22Rv1 (cell line): ENCODE data around the gene CSF2RB.
"Not testable (repeated sequence)": the region's sequence is repeated elsewhere in the genome, so short reads cannot be mapped to it uniquely, and the experiment has no call there.

Source experiments
- H3K27ac ChIP-seq: fragments of 450-650 bp; 2 replicates; pipeline ENCODE4 v1.5.1; 2017
- ZFX ChIP-seq: fragments of 450-650 bp; IDR thresholded peaks from 2 replicates; pipeline ENCODE4 v1.6.1; 2017; ENCODE audit warnings: antibody characterized with exemption, borderline replicate concordance
- TF ChIP-seq, protein P1 (sequence below): fragments of 450-650 bp; IDR thresholded peaks from 2 replicates; pipeline ENCODE4 v1.5.1; 2017; ENCODE audit warnings: mild to moderate bottlenecking

Gene CSF2RB

DNA sequence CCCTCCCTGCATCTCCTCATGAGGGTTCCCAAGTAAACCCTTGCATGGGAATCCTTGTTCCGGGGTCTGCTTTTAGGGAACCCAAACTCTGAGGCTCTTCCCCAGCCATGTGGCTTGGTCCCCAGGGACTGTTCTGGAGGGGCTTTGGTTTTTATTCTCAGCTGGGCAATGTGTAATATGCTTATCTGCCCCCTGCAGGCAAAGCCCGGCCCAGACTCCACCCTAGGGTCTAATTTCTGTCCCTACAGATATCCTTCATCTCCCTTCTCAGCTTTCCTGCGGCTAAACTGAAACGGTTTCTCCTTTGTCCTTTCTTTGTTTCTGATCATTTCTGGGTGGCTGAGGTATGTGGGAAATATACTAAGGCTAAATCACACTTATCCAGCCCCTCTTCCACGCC, 68.7 kb downstream of the CSF2RB start:
- H3K27ac ChIP-seq: no peak overlapping the region
- no peak for TF ChIP-seq ZFX
- TF ChIP-seq, protein P1, sequence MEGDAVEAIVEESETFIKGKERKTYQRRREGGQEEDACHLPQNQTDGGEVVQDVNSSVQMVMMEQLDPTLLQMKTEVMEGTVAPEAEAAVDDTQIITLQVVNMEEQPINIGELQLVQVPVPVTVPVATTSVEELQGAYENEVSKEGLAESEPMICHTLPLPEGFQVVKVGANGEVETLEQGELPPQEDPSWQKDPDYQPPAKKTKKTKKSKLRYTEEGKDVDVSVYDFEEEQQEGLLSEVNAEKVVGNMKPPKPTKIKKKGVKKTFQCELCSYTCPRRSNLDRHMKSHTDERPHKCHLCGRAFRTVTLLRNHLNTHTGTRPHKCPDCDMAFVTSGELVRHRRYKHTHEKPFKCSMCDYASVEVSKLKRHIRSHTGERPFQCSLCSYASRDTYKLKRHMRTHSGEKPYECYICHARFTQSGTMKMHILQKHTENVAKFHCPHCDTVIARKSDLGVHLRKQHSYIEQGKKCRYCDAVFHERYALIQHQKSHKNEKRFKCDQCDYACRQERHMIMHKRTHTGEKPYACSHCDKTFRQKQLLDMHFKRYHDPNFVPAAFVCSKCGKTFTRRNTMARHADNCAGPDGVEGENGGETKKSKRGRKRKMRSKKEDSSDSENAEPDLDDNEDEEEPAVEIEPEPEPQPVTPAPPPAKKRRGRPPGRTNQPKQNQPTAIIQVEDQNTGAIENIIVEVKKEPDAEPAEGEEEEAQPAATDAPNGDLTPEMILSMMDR: no peak

DNA sequence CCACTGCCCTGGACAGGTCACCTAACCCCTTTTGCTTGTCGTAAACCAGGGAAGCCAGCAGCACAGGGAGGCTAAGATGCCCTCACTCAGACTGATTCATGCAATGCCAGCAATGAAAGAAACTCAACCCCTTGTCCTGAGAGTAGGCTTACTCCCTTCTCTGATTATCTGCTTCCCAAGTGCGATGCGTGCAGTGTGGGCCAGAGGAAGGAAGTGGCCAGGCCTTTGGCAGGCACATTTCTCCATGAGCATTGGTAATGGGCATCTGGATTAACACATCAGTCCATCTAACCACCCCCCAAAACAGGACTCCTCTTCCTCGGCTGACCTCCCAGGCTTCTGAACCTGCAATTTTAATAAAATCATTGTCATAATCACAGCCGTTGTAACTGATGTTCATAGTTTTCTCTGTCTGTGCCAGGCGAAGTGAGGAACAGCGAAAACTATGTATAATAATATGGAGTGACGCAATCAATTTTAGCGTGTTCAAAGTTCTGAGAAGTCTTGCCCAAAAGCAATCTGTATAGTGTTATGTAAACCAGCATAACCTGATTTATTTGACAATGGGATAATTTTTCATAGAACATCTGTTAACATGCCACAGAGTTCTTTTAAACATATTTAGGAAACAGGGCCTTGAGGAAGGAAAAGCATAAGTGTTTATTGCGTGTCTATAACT, 71.9 kb downstream of the CSF2RB start:
- no peak overlapping the region for H3K27ac ChIP-seq
- TF ChIP-seq, protein P1: no peak
- TF ChIP-seq ZFX: no peak

DNA sequence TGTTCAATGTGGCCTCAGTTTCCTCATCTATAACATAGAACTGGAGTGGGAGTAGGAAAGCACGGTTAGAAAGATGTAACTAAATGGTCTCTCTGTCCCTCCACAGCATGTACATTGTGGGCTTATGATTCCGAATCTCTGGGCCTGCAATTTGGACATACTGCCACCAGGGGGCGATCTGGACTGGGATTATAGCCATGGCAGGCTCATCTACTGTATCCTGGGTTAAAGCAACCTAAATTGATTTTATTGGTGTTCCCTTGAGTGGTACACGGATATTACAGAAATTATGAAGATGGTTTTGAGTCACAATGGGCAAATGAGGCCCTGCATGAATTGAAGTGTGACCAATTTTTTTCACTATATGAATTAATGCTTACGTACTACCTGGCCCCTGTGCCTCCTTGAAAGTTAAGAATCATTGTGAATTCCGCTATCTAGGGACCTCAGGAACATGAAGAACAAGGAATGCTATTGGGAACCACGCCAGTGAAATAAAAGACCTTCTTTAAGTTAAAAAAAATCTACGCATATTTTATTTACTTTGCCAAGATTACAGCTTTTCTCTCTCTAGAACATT, 72.9 kb downstream of the CSF2RB start:
- no peak overlapping the region for H3K27ac ChIP-seq
- no peak for TF ChIP-seq ZFX
- TF ChIP-seq, protein P1: peak; percentile 74

DNA sequence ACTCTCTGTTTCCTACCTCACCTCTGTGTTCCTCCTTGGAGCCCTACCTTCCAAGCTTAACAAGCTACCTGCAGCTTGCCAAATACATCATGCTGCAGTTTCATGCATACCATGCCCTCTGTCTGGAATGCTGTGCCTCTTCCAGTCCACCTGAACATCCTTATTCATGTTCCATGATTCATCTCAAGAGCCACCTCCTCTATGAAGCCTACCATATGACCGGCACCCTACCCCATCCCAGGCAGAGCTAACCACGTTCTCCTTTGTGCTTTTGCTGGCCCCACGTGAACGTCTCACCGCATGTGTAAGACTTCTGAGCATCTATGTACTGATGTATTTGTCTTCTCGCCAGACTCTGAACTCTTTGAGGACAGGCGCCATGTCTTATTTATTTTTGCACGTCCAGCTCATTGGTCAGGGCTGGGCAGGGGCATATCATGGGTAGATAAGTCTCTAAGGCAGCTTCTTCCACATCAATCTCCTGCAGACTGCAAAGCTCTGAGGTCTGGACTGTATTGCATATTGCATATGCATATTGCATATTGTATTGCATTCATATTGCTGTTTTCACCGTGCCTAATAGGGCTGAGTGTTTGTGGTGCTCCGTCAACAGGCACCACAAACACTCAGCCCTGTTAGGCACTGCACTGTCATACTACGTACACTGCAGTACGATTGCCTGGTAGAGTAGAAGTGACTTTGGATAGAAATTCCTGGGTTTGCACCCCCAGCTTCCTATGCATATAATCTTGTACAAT, 74.8 kb downstream of the CSF2RB start:
- TF ChIP-seq ZFX: no peak
- TF ChIP-seq, protein P1: no peak
- H3K27ac ChIP-seq: no peak overlapping the region

DNA sequence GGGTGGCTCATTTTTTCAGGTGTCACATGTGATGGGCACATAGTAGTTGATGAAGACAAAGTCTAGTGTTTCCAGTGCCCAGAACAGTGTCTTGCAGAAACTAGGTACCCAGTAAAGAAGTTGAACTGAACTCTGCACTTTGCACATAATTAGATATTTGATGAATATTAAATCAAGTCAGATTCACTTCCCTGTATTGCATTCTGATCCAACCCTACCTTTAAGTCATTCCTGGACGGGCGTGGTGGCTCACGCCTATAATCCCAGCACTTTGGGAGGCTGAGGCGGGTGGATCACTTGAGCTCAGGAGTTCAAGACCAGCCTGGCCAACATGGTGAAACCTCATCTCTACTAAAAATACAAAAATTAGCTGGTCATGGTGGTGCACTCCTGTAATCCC, 75.6 kb downstream of the CSF2RB start:
- H3K27ac ChIP-seq: not testable (repeated sequence)
